ENCODE data around the gene DUT. TPM values are rescaled to one million over a fixed set of nuclear protein-coding genes. Genes with fewer than 3 reads are reported as not detected.
A peak's percentile ranks its signal among the peaks of the same experiment; 100 is the strongest.

Gene DUT
- total and polyA plus RNA-seq, 9 of the 15 experiments (the other 6 are each of a cell fraction or from before 2014, with no cell fraction given) = 13.9 to 235 (median 94.9) TPM

DNA sequence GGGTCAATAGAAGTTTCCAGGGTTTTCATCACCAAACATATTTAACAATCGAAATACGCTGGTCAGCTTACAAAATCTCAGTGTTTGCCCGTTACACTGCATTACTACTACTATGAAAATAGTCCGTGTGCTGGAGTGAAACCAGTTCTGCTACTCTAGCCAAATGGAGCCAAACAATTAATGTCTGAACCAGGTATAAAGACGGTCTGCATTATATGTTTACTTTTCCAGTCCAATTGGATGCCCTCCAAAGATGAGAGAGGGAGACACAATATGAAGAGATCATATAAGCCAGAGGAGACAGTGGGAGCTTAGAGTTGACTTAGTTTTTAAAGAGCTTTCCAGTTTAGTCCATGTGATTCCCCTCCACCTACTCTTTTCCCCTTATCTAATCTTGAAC, 6.3 kb upstream of the DUT start:
- FAIRE-seq (no peak), DNase-seq (ENCODE audit: extremely low read depth in 1 of 4, low spot score in 3 of 4) (no peak)
- in situ Hi-C loops (cut with MboI) = no loop called here

More for the DNA sequence above, 6.3 kb upstream of the DUT start:
- ChIA-PET CTCF (ENCODE audit: low intra/inter-chr PET ratio) (no interaction called here), POLR2A (no interaction called here)
- intact Hi-C loops (cut with micrococcal nuclease) = no loop called here
- 5% methylated on average over 5 of the region's 5 CpGs for WGBS (ENCODE audit: insufficient coverage, low coverage, missing lambda C conversion rate)
- Histone ChIP-seq H3K4me3 (no peak overlapping the region), H4K20me1 (replicated peaks; ENCODE audit: control insufficient read depth, insufficient read depth, low read length) (no peaks in the 10 kb centered on the region), H3K27me3 (ENCODE audit: control insufficient read depth in 2 of 2, insufficient read depth in 2 of 2, low read length in 2 of 2) (peaks cover 14% of the 10 kb centered on the region in 2 experiments), H3K27ac (ENCODE audit: extremely low read depth, low read depth, low read length) (no peak overlapping the region), H3K79me2 (ENCODE audit: control insufficient read depth, insufficient read depth, low read length) (peaks cover 7% of the 10 kb centered on the region), H3K4me2 (ENCODE audit: insufficient read depth, low read length) (no peak overlapping the region), H3K9me3 (replicated peaks; ENCODE audit: control insufficient read depth, insufficient read depth, low read depth, low read length) (no peaks in the 10 kb centered on the region), H2AFZ (ENCODE audit: low read depth, low read length) (no peak overlapping the region), H3K9me1 (ENCODE audit: control insufficient read depth, insufficient read depth, low read length) (no peaks in the 10 kb centered on the region), H3K9ac (ENCODE audit: insufficient read depth in 1 of 2, low read depth in 2 of 2, low read length in 2 of 2) (no peak overlapping the region), H3K36me3 (ENCODE audit: control insufficient read depth, insufficient read depth, low read length) (no peaks in the 10 kb centered on the region), H3K4me1 (replicated peaks in 1 of 2; ENCODE audit: control insufficient read depth in 2 of 2, insufficient read depth in 2 of 2, low read length in 2 of 2) (no peaks in the 10 kb centered on the region)
- no peak for ATAC-seq
- BruUV-seq (replicated peaks) = no TSS peak
- TF ChIP-seq MAFK (IDR thresholded peaks at IDR 0.05; ENCODE audit: low read length) (no peak), RBM15 (IDR thresholded peaks at IDR 0.05; ENCODE audit: insufficient read depth, low read length) (no peak), CEBPG (CRISPR knock-in tag; IDR thresholded peaks at IDR 0.05) (no peak), CEBPG (tag; conservative IDR thresholded peaks at IDR 0.05 in 1 of 2, IDR thresholded peaks at IDR 0.05 in 1 of 2) (0 out of 4 replicates have a peak, but pooled peaks of 1 of the 2 experiments have one; percentile 7), LARP7 (IDR thresholded peaks at IDR 0.05) (no peak)
- TF ChIP-seq, protein P1, sequence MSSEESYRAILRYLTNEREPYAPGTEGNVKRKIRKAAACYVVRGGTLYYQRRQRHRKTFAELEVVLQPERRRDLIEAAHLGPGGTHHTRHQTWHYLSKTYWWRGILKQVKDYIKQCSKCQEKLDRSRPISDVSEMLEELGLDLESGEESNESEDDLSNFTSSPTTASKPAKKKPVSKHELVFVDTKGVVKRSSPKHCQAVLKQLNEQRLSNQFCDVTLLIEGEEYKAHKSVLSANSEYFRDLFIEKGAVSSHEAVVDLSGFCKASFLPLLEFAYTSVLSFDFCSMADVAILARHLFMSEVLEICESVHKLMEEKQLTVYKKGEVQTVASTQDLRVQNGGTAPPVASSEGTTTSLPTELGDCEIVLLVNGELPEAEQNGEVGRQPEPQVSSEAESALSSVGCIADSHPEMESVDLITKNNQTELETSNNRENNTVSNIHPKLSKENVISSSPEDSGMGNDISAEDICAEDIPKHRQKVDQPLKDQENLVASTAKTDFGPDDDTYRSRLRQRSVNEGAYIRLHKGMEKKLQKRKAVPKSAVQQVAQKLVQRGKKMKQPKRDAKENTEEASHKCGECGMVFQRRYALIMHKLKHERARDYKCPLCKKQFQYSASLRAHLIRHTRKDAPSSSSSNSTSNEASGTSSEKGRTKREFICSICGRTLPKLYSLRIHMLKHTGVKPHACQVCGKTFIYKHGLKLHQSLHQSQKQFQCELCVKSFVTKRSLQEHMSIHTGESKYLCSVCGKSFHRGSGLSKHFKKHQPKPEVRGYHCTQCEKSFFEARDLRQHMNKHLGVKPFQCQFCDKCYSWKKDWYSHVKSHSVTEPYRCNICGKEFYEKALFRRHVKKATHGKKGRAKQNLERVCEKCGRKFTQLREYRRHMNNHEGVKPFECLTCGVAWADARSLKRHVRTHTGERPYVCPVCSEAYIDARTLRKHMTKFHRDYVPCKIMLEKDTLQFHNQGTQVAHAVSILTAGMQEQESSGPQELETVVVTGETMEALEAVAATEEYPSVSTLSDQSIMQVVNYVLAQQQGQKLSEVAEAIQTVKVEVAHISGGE (CRISPR knock-in tag; IDR thresholded peaks at IDR 0.05) = no peak
- TF ChIP-seq, protein P2, sequence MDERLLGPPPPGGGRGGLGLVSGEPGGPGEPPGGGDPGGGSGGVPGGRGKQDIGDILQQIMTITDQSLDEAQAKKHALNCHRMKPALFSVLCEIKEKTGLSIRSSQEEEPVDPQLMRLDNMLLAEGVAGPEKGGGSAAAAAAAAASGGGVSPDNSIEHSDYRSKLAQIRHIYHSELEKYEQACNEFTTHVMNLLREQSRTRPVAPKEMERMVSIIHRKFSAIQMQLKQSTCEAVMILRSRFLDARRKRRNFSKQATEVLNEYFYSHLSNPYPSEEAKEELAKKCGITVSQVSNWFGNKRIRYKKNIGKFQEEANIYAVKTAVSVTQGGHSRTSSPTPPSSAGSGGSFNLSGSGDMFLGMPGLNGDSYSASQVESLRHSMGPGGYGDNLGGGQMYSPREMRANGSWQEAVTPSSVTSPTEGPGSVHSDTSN (CRISPR knock-in tag; IDR thresholded peaks at IDR 0.05; ENCODE audit: low read depth) = no peak
- TF ChIP-seq, protein P2 (tag; conservative IDR thresholded peaks at IDR 0.05; ENCODE audit: low read depth) = no peak

All from K562 (cell line).